ENCODE results near the gene FPR1. TPM values are rescaled to one million over a fixed set of nuclear protein-coding genes. Genes with fewer than 3 reads are reported as not detected.

The FPR1 gene
- total and polyA plus RNA-seq, 2 of the 8 experiments (the other 6 are each of a cell fraction or from before 2014, with no cell fraction given), result 0.11 TPM; not detected in 1

GRCh38 chr19:51703575-51704515, 47.8 kb downstream of the FPR1 start (continued):
- TF ChIP-seq, protein P1, sequence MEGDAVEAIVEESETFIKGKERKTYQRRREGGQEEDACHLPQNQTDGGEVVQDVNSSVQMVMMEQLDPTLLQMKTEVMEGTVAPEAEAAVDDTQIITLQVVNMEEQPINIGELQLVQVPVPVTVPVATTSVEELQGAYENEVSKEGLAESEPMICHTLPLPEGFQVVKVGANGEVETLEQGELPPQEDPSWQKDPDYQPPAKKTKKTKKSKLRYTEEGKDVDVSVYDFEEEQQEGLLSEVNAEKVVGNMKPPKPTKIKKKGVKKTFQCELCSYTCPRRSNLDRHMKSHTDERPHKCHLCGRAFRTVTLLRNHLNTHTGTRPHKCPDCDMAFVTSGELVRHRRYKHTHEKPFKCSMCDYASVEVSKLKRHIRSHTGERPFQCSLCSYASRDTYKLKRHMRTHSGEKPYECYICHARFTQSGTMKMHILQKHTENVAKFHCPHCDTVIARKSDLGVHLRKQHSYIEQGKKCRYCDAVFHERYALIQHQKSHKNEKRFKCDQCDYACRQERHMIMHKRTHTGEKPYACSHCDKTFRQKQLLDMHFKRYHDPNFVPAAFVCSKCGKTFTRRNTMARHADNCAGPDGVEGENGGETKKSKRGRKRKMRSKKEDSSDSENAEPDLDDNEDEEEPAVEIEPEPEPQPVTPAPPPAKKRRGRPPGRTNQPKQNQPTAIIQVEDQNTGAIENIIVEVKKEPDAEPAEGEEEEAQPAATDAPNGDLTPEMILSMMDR (IDR thresholded peaks at IDR 0.05; ENCODE audit: control extremely low read depth in 1 of 3, insufficient read depth in 1 of 3, low read depth in 1 of 3, low read length in 3 of 3), result peak; percentile 12 to 37 (median 34); a peak in 3 of 4 replicates
- peak; percentile 78 for TF ChIP-seq CREB1 (IDR thresholded peaks at IDR 0.05)
- peak; percentile 54; the same call in 1 of the 2 replicates for TF ChIP-seq BACH1 (IDR thresholded peaks at IDR 0.05; ENCODE audit: low read length)
- no peak for TF ChIP-seq TAF7 (optimal IDR thresholded peaks at IDR 0.05; ENCODE audit: borderline replicate concordance, low read depth, low read length)
- no peak for TF ChIP-seq HDAC6 (IDR thresholded peaks at IDR 0.05; ENCODE audit: low read depth, low read length)
- TF ChIP-seq NANOG (IDR thresholded peaks at IDR 0.05; ENCODE audit: insufficient read depth, low read depth, low read length, poor library complexity, severe bottlenecking), result no peak
- no peak for TF ChIP-seq GTF2F1 (IDR thresholded peaks at IDR 0.05; ENCODE audit: borderline replicate concordance, low read depth, low read length)
- TF ChIP-seq KDM1A (IDR thresholded peaks at IDR 0.05; ENCODE audit: borderline replicate concordance, low read length), result no peak
- peak; percentile 14; the same call in 1 of the 2 replicates for TF ChIP-seq SRF (IDR thresholded peaks at IDR 0.05; ENCODE audit: low read depth, low read length)
- no peak for TF ChIP-seq RNF2 (IDR thresholded peaks at IDR 0.05; ENCODE audit: borderline replicate concordance, low read depth, low read length, missing control alignments, poor library complexity, severe bottlenecking)
- no peak for TF ChIP-seq GABPA (IDR thresholded peaks at IDR 0.05; ENCODE audit: borderline replicate concordance, insufficient read depth, low read length)
- TF ChIP-seq ZNF274 (IDR thresholded peaks at IDR 0.05; ENCODE audit: borderline replicate concordance, extremely low read depth, low read length), result no peak
- TF ChIP-seq RXRA (IDR thresholded peaks at IDR 0.05; ENCODE audit: insufficient read depth, low read depth, low read length), result no peak
- no peak for TF ChIP-seq EP300 (IDR thresholded peaks at IDR 0.05; ENCODE audit: borderline replicate concordance in 1 of 2, low read depth in 2 of 2, low read length in 2 of 2)
- TF ChIP-seq USF2 (IDR thresholded peaks at IDR 0.05; ENCODE audit: low read length), result no peak
- TF ChIP-seq MAFK (IDR thresholded peaks at IDR 0.05; ENCODE audit: low read depth, low read length), result no peak
- no peak for TF ChIP-seq ATF3 (IDR thresholded peaks at IDR 0.05; ENCODE audit: insufficient read depth, low read depth, low read length)
- TF ChIP-seq SP4 (IDR thresholded peaks at IDR 0.05; ENCODE audit: low read length), result 0 out of 2 replicates have a peak, but pooled peaks have one; percentile 76
